T-cell (primary cell): Measurements from ENCODE around the gene SLC25A24. TPM values are rescaled to one million over a fixed set of nuclear protein-coding genes. Genes with fewer than 3 reads are reported as not detected.

Experiments used
- ATAC-seq, 4 experiments: fragments of 200-7000 bp in 3 of 4; fragments of 150-1000 bp in 1 of 4; cut with Tn5 transposase; replicated peaks in 1 of 4; 1 replicate in 3 of 4; 2 replicates in 1 of 4; pipeline ENCODE4 v1.10.0; 2021; ENCODE audit warnings: moderate library complexity in 3 of 4, mild to moderate bottlenecking in 2 of 4, moderate number of reproducible peaks in 1 of 4
- CTCF ChIA-PET, 2 donors: fragments of 300-600 bp; sonication (Branson Sonifier 250); formaldehyde crosslinking; loops; one replicate each; lab custom pipeline; 2022; ENCODE audit warnings: antibody characterized with exemption in 2 of 2; lab: Charles Lee
- POLR2A ChIA-PET, 2 donors: fragments of 300-600 bp; sonication (Branson Sonifier 250); formaldehyde crosslinking; loops; one replicate each; lab custom pipeline; 2022; ENCODE audit warnings: antibody characterized with exemption in 2 of 2; lab: Charles Lee
- DNase-seq, 35 experiments: peaks; one replicate each; pipeline versions ENCODE4 v3.0.0 to v3.0.0-alpha.2; 2013 to 2023
- H3K27ac ChIP-seq: one replicate; pipeline ENCODE4 v1.5.1; 2013; ENCODE audit warnings: low read length
- H3K27me3 ChIP-seq, 2 experiments: replicated peaks in 1 of 2; 1 replicate in 1 of 2; 2 replicates in 1 of 2; pipeline versions ENCODE4 v1.6.1 to v1.7.0; 2013; ENCODE audit warnings: low read length in 1 of 2, mixed read lengths in 1 of 2; ENCODE audit not compliant: control insufficient read depth in 2 of 2, insufficient read depth in 2 of 2; ENCODE audit errors: extremely low read depth in 1 of 2
- H3K36me3 ChIP-seq, 2 donors: 1 replicate in 1 of 2; 2 replicates in 1 of 2; pipeline versions ENCODE4 v1.6.1 to v1.7.0; 2013; ENCODE audit warnings: low read length in 1 of 2; ENCODE audit not compliant: control insufficient read depth in 2 of 2, insufficient read depth in 1 of 2; ENCODE audit errors: extremely low read depth in 1 of 2
- H3K4me1 ChIP-seq, 2 experiments: 1 replicate in 1 of 2; 2 replicates in 1 of 2; pipeline versions ENCODE4 v1.6.1 to v1.7.0; 2013; ENCODE audit warnings: low read length in 2 of 2, mixed read lengths in 1 of 2; ENCODE audit not compliant: insufficient read depth in 2 of 2, control insufficient read depth in 1 of 2; ENCODE audit errors: extremely low read depth in 1 of 2
- H3K4me3 ChIP-seq, 2 donors: 1 replicate in 1 of 2; 2 replicates in 1 of 2; pipeline versions ENCODE4 v1.5.1 to v1.7.0; 2013; ENCODE audit warnings: mild to moderate bottlenecking in 2 of 2, low read length in 1 of 2, moderate library complexity in 1 of 2; ENCODE audit not compliant: control insufficient read depth in 1 of 2; ENCODE audit errors: extremely low read depth in 1 of 2
- H3K9me3 ChIP-seq: 2 replicates; pipeline ENCODE4 v1.7.0; 2013
- H3K27ac Mint-ChIP-seq, 2 donors: one replicate each; pipeline ENCODE4 v1.8.0; 2020 to 2021; ENCODE audit warnings: mild to moderate bottlenecking in 2 of 2, mixed read lengths in 2 of 2
- H3K27me3 Mint-ChIP-seq, 2 donors: one replicate each; pipeline ENCODE4 v1.8.0; 2021 to 2022; ENCODE audit warnings: mixed read lengths in 2 of 2
- H3K36me3 Mint-ChIP-seq: one replicate; pipeline ENCODE4 v1.8.0; 2021; ENCODE audit warnings: mixed read lengths
- H3K4me1 Mint-ChIP-seq, 3 donors: one replicate each; pipeline ENCODE4 v1.8.0; 2020 to 2022; ENCODE audit warnings: mixed read lengths in 3 of 3, mild to moderate bottlenecking in 1 of 3
- H3K4me3 Mint-ChIP-seq, 3 donors: one replicate each; pipeline ENCODE4 v1.8.0; 2020 to 2022; ENCODE audit warnings: mild to moderate bottlenecking in 3 of 3, mixed read lengths in 3 of 3, moderate library complexity in 3 of 3
- H3K9me3 Mint-ChIP-seq, 3 donors: one replicate each; pipeline ENCODE4 v1.8.0; 2020 to 2022; ENCODE audit warnings: mixed read lengths in 3 of 3
- WGBS: methylation state at CpG from one replicate; pipeline ENCODE4 v1.1.5; 2013; ENCODE audit warnings: missing lambda C conversion rate; ENCODE audit not compliant: insufficient coverage; 5-methylcytosine and 5-hydroxymethylcytosine counted together
- total RNA-seq, 35 experiments: library from RNA in 6 of 35; stranded (reverse) in 6 of 35; fragments of 120-200 nt in 1 of 35; gene quantifications; one replicate each; pipeline versions ENCODE4 v1.2.1 to v1.2.4 and lab custom pipeline; 2013 to 2026

SLC25A24 gene
- total RNA-seq, 5 donors from 2014 or later (not counting 1 experiment from before 2014, with no cell fraction given), result 8.9 to 19.3 (median 15.5) TPM

- Histone ChIP-seq H3K27ac (peak overlapping the region; percentile 84), H3K4me3 (peak overlapping the region; percentile 77 to 94), H3K4me1 (peaks cover 4 to 13% of the 10 kb centered on the region in 2 experiments), H3K36me3 (no peaks in the 10 kb centered on the region), H3K9me3 (no peaks in the 10 kb centered on the region), H3K27me3 (no peaks in the 10 kb centered on the region)
- CTCF ChIA-PET, result interaction anchor here in 1 of 2 donors (0.8 to 1.6 kb wide), 5 partner anchors 360 to 697 kb away, joined by 3 to 9 read pairs (median 5); partner anchors contain the start of genes EEIG2 and PRPF38B
- H3K4me3 Mint-ChIP-seq, result peak overlapping the region; percentile 88 to 89 (median 89)
- POLR2A ChIA-PET, result interaction anchor here in 1 of 2 donors (0.5 to 0.9 kb wide), 2 partner anchors 491 to 500 kb away, joined by 3 to 6 read pairs; partner anchors contain the start of gene PRPF38B
- H3K27ac Mint-ChIP-seq, result peak overlapping the region; percentile 86 to 93
- ATAC-seq, result peak; percentile 62 to 72 (median 66)
- H3K4me1 Mint-ChIP-seq, result peaks cover 37 to 43% (median 38%) of the 10 kb centered on the region in 3 donors
- peaks cover 0 to 5% (median 0%) of the 10 kb centered on the region in 3 donors for H3K9me3 Mint-ChIP-seq
- DNase-seq, result peak in 31 of 35 experiments; percentile 8 to 71 (median 26)
- WGBS, result 0% methylated on average over 3 of the region's 10 CpGs
- no peaks in the 10 kb centered on the region for H3K27me3 Mint-ChIP-seq
- H3K36me3 Mint-ChIP-seq, result peaks cover 18% of the 10 kb centered on the region
Observed at GRCh38 chr1:108200687-108201051, 526 bp upstream of the SLC25A24 start.

- H3K27ac Mint-ChIP-seq, result peak overlapping the region; percentile 48 to 82
- DNase-seq (peak in 1 of 35 experiments; percentile 12), ATAC-seq (no peak)
- H3K9me3 Mint-ChIP-seq, result peaks cover 0 to 4% (median 3%) of the 10 kb centered on the region in 3 donors
- ChIA-PET CTCF (no interaction called here), POLR2A (no interaction called here)
- peaks cover 4 to 13% of the 10 kb centered on the region in 2 experiments for H3K4me1 ChIP-seq
- no peaks in the 10 kb centered on the region for H3K27me3 ChIP-seq
- no peaks in the 10 kb centered on the region for H3K9me3 ChIP-seq
- 35% methylated on average over 2 of the region's 9 CpGs for WGBS
- peaks cover 0 to 4% of the 10 kb centered on the region in 2 donors for H3K36me3 ChIP-seq
- H3K27me3 Mint-ChIP-seq, result no peaks in the 10 kb centered on the region
- peaks cover 37 to 42% (median 38%) of the 10 kb centered on the region in 3 donors for H3K4me1 Mint-ChIP-seq
- H3K4me3 Mint-ChIP-seq, result peak overlapping the region; percentile 88 to 89 (median 89)
- peak overlapping the region; percentile 77 to 87 for H3K4me3 ChIP-seq
- H3K27ac ChIP-seq, result peak overlapping the region; percentile 64
- peaks cover 27% of the 10 kb centered on the region for H3K36me3 Mint-ChIP-seq
Observed at GRCh38 chr1:108199201-108199691, 897 bp downstream of the SLC25A24 start.

GRCh38 chr1:108194051-108194450, 6.1 kb downstream of the SLC25A24 start:
- Histone ChIP-seq H3K36me3 (peaks cover 0 to 15% of the 10 kb centered on the region in 2 donors), H3K27me3 (no peaks in the 10 kb centered on the region), H3K4me1 (peaks cover 0 to 4% of the 10 kb centered on the region in 2 experiments), H3K4me3 (no peak overlapping the region), H3K27ac (no peak overlapping the region), H3K9me3 (no peaks in the 10 kb centered on the region)
- H3K36me3 Mint-ChIP-seq, result peaks cover 55% of the 10 kb centered on the region
- H3K27me3 Mint-ChIP-seq, result no peaks in the 10 kb centered on the region
- POLR2A ChIA-PET, result no interaction called here
- H3K4me1 Mint-ChIP-seq, result peaks cover 20 to 24% (median 23%) of the 10 kb centered on the region in 3 donors
- no peak overlapping the region for H3K4me3 Mint-ChIP-seq
- DNase-seq (no peak), ATAC-seq (no peak)
- peaks cover 3 to 9% (median 8%) of the 10 kb centered on the region in 3 donors for H3K9me3 Mint-ChIP-seq
- H3K27ac Mint-ChIP-seq, result no peak overlapping the region
- no CpG with 5 or more reads among the region's 1 CpG for WGBS
- CTCF ChIA-PET, result no interaction called here

- H3K27ac ChIP-seq, result no peak overlapping the region
- H3K4me1 ChIP-seq, result no peaks in the 10 kb centered on the region
- no peaks in the 10 kb centered on the region for H3K27me3 Mint-ChIP-seq
- ChIA-PET CTCF (no interaction called here), POLR2A (interaction anchor here in 1 of 2 donors (0.6 kb wide), 1 partner anchor 19 kb away, joined by 11 read pairs; no protein-coding TSS in a partner anchor)
- H3K27ac Mint-ChIP-seq, result no peak overlapping the region
- peaks cover 3 to 14% (median 9%) of the 10 kb centered on the region in 3 donors for H3K9me3 Mint-ChIP-seq
- DNase-seq, result no peak
- H3K36me3 ChIP-seq, result peaks cover 0 to 15% of the 10 kb centered on the region in 2 donors
- WGBS, result no CpG with 5 or more reads among the region's 1 CpG
- no peak overlapping the region for H3K4me3 ChIP-seq
- no peaks in the 10 kb centered on the region for H3K9me3 ChIP-seq
- H3K27me3 ChIP-seq, result no peaks in the 10 kb centered on the region
- H3K4me3 Mint-ChIP-seq, result no peak overlapping the region
- no peak for ATAC-seq
- H3K36me3 Mint-ChIP-seq, result peaks cover 62% of the 10 kb centered on the region
- peaks cover 13 to 17% (median 16%) of the 10 kb centered on the region in 3 donors for H3K4me1 Mint-ChIP-seq
Observed at GRCh38 chr1:108193333-108193732, 6.8 kb downstream of the SLC25A24 start.

GRCh38 chr1:108192581-108192980, 7.6 kb downstream of the SLC25A24 start:
- Histone ChIP-seq H3K27me3 (no peaks in the 10 kb centered on the region), H3K9me3 (no peaks in the 10 kb centered on the region), H3K4me3 (no peak overlapping the region), H3K27ac (no peak overlapping the region), H3K4me1 (no peaks in the 10 kb centered on the region), H3K36me3 (peaks cover 0 to 15% of the 10 kb centered on the region in 2 donors)
- ATAC-seq (no peak), DNase-seq (no peak)
- Mint-ChIP-seq H3K4me1 (peaks cover 5 to 11% (median 8%) of the 10 kb centered on the region in 3 donors), H3K4me3 (no peak overlapping the region), H3K36me3 (peaks cover 61% of the 10 kb centered on the region), H3K27ac (no peak overlapping the region), H3K9me3 (peaks cover 3 to 20% (median 15%) of the 10 kb centered on the region in 3 donors), H3K27me3 (no peaks in the 10 kb centered on the region)
- ChIA-PET CTCF (no interaction called here), POLR2A (interaction anchor here in 1 of 2 donors (0.6 kb wide), 1 partner anchor 517 kb away, joined by 3 read pairs; no protein-coding TSS in a partner anchor)
- 98% methylated on average over 9 of the region's 28 CpGs for WGBS

- WGBS, result no CpG with 5 or more reads among the region's 5 CpGs
- H3K4me1 ChIP-seq, result no peaks in the 10 kb centered on the region
- Mint-ChIP-seq H3K36me3 (peaks cover 53% of the 10 kb centered on the region), H3K27me3 (no peaks in the 10 kb centered on the region), H3K27ac (no peak overlapping the region), H3K4me3 (no peak overlapping the region), H3K4me1 (peaks cover 0 to 2% (median 0%) of the 10 kb centered on the region in 3 donors), H3K9me3 (peaks cover 3 to 20% (median 15%) of the 10 kb centered on the region in 3 donors)
- H3K9me3 ChIP-seq, result no peaks in the 10 kb centered on the region
- H3K27me3 ChIP-seq, result no peaks in the 10 kb centered on the region
- CTCF ChIA-PET, result no interaction called here
- peaks cover 0 to 15% of the 10 kb centered on the region in 2 donors for H3K36me3 ChIP-seq
- no peak for DNase-seq
- no peak overlapping the region for H3K4me3 ChIP-seq
- no peak overlapping the region for H3K27ac ChIP-seq
- POLR2A ChIA-PET, result no interaction called here
- ATAC-seq, result no peak
Observed at GRCh38 chr1:108190686-108191416, 9.3 kb downstream of the SLC25A24 start.
